ENCODE results near the gene CASZ1. TPM values are rescaled to one million over a fixed set of nuclear protein-coding genes. Genes with fewer than 3 reads are reported as not detected.
A peak's percentile ranks its signal among the peaks of the same experiment; 100 is the strongest.

CASZ1 gene
- total RNA-seq, 2 experiments from 2014 or later = 3.7 to 4.0 TPM

DNA sequence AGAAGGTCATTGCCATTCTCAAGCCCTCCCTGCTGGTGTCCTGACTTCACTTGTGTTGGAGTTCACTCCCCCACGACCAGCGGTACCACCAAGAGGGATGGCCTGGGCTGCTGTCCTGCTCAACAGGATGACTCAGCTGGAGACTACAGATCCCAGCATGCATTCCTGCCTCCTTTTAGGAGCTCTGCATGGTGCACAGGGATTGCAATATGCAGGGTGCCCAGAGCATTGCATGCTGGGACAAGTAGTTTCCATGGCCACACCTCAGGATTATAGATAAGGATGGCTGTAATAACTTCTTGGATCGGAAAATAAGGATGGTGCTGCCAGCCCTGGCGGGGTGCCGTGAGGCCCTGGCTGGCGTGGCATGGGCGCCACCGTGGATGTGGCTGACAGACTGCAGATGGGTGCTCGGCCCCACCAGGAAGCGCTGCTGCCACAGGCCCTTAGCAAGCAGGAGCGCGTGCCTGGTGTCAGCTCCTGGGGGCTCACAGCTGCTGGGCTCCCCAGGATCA is 150.0 kb downstream of the CASZ1 start:
- intact Hi-C loops (cut with DNase I, micrococcal nuclease) = no loop called here
- Mint-ChIP-seq H3K27ac (no peak overlapping the region), H3K9me3 (ENCODE audit: low read depth) (no peaks in the 10 kb centered on the region), H3K36me3 (ENCODE audit: low read depth) (no peaks in the 10 kb centered on the region), H3K4me3 (no peak overlapping the region), H3K4me1 (no peaks in the 10 kb centered on the region), H3K27me3 (no peaks in the 10 kb centered on the region)
- CTCF ChIA-PET = no interaction called here
- DNase-seq (no peak), ATAC-seq (peak; percentile 36)
- POLR2A ChIA-PET = no interaction called here

DNA sequence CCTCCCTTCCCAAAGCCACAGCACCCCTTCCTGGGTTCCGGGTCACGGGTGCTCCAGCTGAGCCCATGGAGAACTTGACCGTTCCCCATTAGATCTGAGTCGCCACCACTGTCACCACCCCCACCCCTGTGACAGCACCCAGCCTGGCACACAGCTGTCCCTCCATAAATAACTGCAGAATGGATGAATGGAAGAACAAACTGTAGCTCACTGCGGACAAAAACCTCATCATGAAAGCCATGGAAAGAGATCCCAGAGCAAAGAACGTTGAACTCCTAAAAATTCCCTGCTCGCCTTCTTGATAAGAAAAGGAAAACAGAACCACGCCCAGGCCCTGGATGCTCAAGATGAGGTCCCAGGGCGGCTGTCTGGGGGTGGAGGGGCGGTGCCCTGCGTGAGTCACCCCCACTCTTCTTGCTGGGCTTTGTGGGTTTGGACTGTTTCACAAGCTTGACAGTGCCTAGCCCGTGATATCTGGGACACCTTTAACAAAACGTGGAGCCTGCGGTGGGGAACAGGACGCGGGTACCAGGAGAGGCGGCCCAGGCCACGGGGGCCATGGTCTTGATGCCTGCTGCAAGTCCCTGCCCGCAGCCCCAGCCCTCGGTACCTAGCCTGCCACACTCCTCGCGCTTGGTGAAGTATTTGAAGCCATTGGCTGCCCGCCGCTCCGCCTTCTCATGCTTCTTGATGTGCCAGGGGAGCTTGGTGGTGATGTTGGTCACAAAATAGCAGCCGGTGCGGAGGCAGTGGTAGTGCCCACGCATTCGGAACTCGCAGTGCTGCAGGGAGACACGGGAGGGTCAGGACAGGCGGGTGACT is 151.9 kb downstream of the CASZ1 start:
- CTCF ChIA-PET = no interaction called here
- intact Hi-C loops (cut with DNase I, micrococcal nuclease) = no loop called here

GRCh38 chr1:10643607-10644306 is 152.7 kb downstream of the CASZ1 start:
- Mint-ChIP-seq H3K36me3 (ENCODE audit: low read depth) (no peaks in the 10 kb centered on the region), H3K4me1 (no peaks in the 10 kb centered on the region), H3K9me3 (ENCODE audit: low read depth) (no peaks in the 10 kb centered on the region), H3K27me3 (no peaks in the 10 kb centered on the region), H3K27ac (no peak overlapping the region), H3K4me3 (no peak overlapping the region)
- no peak for DNase-seq
- ChIA-PET CTCF (no interaction called here), POLR2A (interaction anchor here (0.6 kb wide), 1 partner anchor 423 kb away, joined by 3 read pairs; no protein-coding TSS in a partner anchor)
- intact Hi-C loops (cut with DNase I, micrococcal nuclease) = no loop called here
- no peak for ATAC-seq

More for the DNA sequence above, 151.9 kb downstream of the CASZ1 start:
- H3K27ac Mint-ChIP-seq = no peak overlapping the region
- no peaks in the 10 kb centered on the region for H3K9me3 Mint-ChIP-seq (ENCODE audit: low read depth)
- POLR2A ChIA-PET = no interaction called here
- no peaks in the 10 kb centered on the region for H3K36me3 Mint-ChIP-seq (ENCODE audit: low read depth)
- no peak overlapping the region for H3K4me3 Mint-ChIP-seq
- H3K27me3 Mint-ChIP-seq = no peaks in the 10 kb centered on the region
- ATAC-seq (no peak), DNase-seq (peak; percentile 32)
- H3K4me1 Mint-ChIP-seq = no peaks in the 10 kb centered on the region

DNA sequence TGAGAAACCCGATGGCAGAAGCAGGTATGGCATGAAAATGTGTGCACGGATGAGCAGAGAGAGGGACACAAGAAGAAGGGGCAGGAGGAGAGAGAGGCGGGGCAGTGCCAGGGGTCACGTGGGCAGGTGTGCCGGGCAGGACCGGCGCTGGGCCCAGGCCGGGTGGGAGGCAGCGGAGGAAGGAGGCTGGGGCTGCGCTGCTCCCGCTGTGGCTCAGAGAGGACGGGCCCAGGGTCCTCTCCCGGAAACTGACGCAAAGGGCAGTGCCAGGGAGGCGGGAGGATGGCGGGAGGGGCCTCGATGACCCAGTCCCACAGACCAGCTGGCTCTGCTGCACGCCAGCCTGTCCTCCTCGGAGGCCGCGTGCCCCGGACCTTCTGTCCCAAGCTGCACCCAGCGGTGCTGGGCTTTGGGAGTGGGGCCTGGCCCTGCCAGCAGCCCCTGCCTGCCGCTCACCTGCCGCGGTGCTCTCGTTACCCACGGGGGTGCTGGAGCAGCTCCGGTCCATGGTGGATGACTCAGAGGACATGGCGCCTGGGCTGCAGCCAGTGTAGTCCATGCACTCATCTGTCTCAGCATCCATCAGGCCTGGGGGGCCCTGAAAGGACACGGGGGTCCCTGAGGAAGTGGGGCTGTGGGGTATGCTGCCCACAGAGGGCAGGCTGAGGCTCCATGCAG is 153.9 kb downstream of the CASZ1 start:
- Mint-ChIP-seq H3K4me1 (no peaks in the 10 kb centered on the region), H3K36me3 (ENCODE audit: low read depth) (no peaks in the 10 kb centered on the region), H3K9me3 (ENCODE audit: low read depth) (no peaks in the 10 kb centered on the region), H3K27ac (no peak overlapping the region), H3K27me3 (no peaks in the 10 kb centered on the region), H3K4me3 (no peak overlapping the region)
- ATAC-seq = no peak
- POLR2A ChIA-PET = no interaction called here
- intact Hi-C loops (cut with DNase I, micrococcal nuclease) = no loop called here
- CTCF ChIA-PET = no interaction called here
- DNase-seq = no peak

DNA sequence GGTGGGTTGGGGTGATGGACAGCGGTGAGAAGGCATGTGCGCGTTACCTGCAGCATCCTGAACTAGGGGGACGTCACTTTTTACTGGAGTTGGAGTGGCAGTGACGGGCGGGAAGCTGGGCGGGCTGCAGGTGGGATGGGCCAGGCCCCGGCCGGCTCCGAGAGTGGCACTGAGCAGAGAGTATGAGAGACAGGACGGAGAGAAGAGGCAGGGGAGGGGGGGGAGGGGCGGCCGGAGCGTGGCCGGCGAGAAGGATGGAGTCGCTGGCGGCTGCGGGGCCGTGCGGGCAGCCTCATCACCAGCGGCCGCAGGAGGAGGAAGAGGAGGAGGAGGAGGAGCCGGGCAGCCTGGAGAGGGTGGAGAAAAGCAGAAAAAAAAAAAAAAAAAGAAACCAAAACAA is 154.5 kb downstream of the CASZ1 start:
- Mint-ChIP-seq H3K36me3 (ENCODE audit: low read depth) (no peaks in the 10 kb centered on the region), H3K4me3 (no peak overlapping the region), H3K4me1 (peaks cover 1% of the 10 kb centered on the region), H3K27me3 (peaks cover 2% of the 10 kb centered on the region), H3K9me3 (ENCODE audit: low read depth) (no peaks in the 10 kb centered on the region), H3K27ac (no peak overlapping the region)
- intact Hi-C loops (cut with DNase I, micrococcal nuclease) = no loop called here
- no peak for DNase-seq
- POLR2A ChIA-PET = no interaction called here
- CTCF ChIA-PET = no interaction called here
- no peak for ATAC-seq

DNA sequence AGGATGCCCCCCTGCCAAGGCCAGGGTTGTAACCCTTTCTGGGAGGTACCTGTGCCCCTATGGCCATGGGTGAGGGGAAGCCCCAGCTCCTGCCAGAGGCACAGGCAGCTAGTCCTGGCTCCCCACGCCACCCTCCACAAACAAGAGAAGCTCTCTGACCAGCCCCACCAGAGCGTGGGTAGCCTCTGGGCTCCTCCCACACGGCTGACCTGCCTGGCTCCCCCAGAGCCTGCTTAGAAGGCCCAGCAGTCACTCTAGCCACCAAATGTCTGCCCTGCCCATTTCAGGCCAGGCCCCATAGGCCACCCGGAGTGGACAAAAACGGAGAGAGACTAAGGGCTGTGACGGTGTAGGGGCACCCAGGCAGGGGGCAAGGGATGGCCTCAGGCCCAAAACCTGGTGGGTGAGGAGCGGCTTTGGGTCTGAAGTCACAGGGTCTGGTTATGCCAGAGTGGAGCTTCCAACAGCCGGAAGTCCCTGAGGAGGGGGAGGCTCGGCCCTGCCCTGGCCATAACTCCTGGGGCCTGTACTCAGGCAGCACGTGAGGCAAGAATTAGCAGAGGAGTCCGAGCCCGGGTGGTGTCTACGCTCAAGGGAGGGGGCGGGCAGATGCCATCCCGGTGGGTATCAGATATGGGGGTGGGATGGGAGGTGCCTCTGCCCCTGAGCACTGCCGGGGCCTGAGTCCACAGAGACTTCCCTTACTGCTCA is 155.4 kb downstream of the CASZ1 start:
- no peak overlapping the region for H3K27ac Mint-ChIP-seq
- H3K4me3 Mint-ChIP-seq = no peak overlapping the region
- intact Hi-C loops (cut with DNase I, micrococcal nuclease) = no loop called here
- DNase-seq (no peak), ATAC-seq (no peak)
- ChIA-PET POLR2A (no interaction called here), CTCF (interaction anchor here (0.5 to 1.1 kb wide), 2 partner anchors 9 to 133 kb away, joined by 3 to 5 read pairs; no protein-coding TSS in a partner anchor)
- H3K4me1 Mint-ChIP-seq = peaks cover 1% of the 10 kb centered on the region
- H3K36me3 Mint-ChIP-seq (ENCODE audit: low read depth) = no peaks in the 10 kb centered on the region
- no peaks in the 10 kb centered on the region for H3K9me3 Mint-ChIP-seq (ENCODE audit: low read depth)
- H3K27me3 Mint-ChIP-seq = peaks cover 2% of the 10 kb centered on the region

- POLR2A ChIA-PET = no interaction called here
- Mint-ChIP-seq H3K27me3 (peaks cover 2% of the 10 kb centered on the region), H3K4me3 (no peak overlapping the region), H3K27ac (no peak overlapping the region), H3K9me3 (ENCODE audit: low read depth) (no peaks in the 10 kb centered on the region), H3K4me1 (peaks cover 1% of the 10 kb centered on the region), H3K36me3 (ENCODE audit: low read depth) (no peaks in the 10 kb centered on the region)
- intact Hi-C loops (cut with DNase I, micrococcal nuclease) = loop anchor here in 1 of 2 experiments (2.0 kb wide), 1 partner anchor 301 kb away; no protein-coding TSS in a partner anchor
- CTCF ChIA-PET = interaction anchor here (1.1 kb wide), 1 partner anchor 132 kb away, joined by 5 read pairs; no protein-coding TSS in a partner anchor
- DNase-seq (no peak), ATAC-seq (no peak)
Observed at GRCh38 chr1:10639775-10640578, 156.5 kb downstream of the CASZ1 start.

GRCh38 chr1:10639011-10639774 is 157.3 kb downstream of the CASZ1 start:
- intact Hi-C loops (cut with DNase I, micrococcal nuclease) = loop anchor here in 1 of 2 experiments (2.0 kb wide), 1 partner anchor 302 kb away; no protein-coding TSS in a partner anchor
- ChIA-PET POLR2A (no interaction called here), CTCF (interaction anchor here (0.6 kb wide), 1 partner anchor 137 kb away, joined by 3 read pairs; no protein-coding TSS in a partner anchor)
- Mint-ChIP-seq H3K27ac (no peak overlapping the region), H3K27me3 (peaks cover 2% of the 10 kb centered on the region), H3K9me3 (ENCODE audit: low read depth) (no peaks in the 10 kb centered on the region), H3K4me3 (no peak overlapping the region), H3K4me1 (peaks cover 1% of the 10 kb centered on the region), H3K36me3 (ENCODE audit: low read depth) (no peaks in the 10 kb centered on the region)
- peak; percentile 28 for DNase-seq
- ATAC-seq = peak; percentile 35

DNA sequence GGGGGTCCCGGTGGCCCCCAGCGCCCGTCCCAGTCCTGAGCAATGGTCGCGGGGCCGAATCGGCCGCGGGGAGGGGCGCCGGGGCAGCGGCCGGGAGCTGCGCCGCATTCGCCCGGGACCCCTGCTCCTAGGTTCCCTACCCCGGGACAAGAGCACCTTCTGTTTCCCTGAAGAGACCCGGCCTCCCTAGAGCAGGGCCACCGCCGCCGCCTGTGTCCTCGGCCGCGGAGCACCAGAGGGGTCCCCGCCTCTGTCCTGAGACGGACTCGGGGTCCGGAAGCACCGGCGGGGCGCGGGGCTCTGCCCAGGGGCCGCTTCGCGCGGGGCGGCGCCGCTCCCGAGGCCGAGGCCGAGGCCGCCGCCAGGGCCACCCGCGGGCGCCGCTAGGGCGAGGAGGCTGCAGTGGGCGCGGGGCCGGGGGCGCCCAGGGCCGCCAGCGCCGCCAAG is 157.9 kb downstream of the CASZ1 start:
- Mint-ChIP-seq H3K9me3 (ENCODE audit: low read depth) (no peaks in the 10 kb centered on the region), H3K4me3 (no peak overlapping the region), H3K36me3 (ENCODE audit: low read depth) (no peaks in the 10 kb centered on the region), H3K27ac (no peak overlapping the region), H3K27me3 (peaks cover 2% of the 10 kb centered on the region), H3K4me1 (peaks cover 1% of the 10 kb centered on the region)
- ATAC-seq = peak; percentile 33
- ChIA-PET POLR2A (no interaction called here), CTCF (interaction anchor here (0.6 to 0.9 kb wide), 2 partner anchors 10 to 136 kb away, joined by 3 read pairs; no protein-coding TSS in a partner anchor)
- DNase-seq = no peak
- intact Hi-C loops (cut with DNase I, micrococcal nuclease) = loop anchor here in 1 of 2 experiments (2.0 kb wide), 1 partner anchor 302 kb away; no protein-coding TSS in a partner anchor

Data from activated CD4-positive, alpha-beta T cell treated with anti-CD3 and anti-CD28 coated beads for 36 hours (primary cell).